Colonic mucosa (tissue), 4 donors: ENCODE data around the gene DOK3. TPM values are rescaled to one million over a fixed set of nuclear protein-coding genes. Genes with fewer than 3 reads are reported as not detected.

Experiments used
- DNase-seq: peaks from one replicate; pipeline ENCODE4 v3.0.0-alpha.2; 2020
- H3K27ac ChIP-seq: fragments of 200-600 bp; one replicate; pipeline ENCODE4 v1.8.0; 2021
- H3K27me3 ChIP-seq: fragments of 200-600 bp; one replicate; pipeline ENCODE4 v1.8.0; 2021
- H3K36me3 ChIP-seq: fragments of 200-600 bp; one replicate; pipeline ENCODE4 v1.8.0; 2021
- H3K4me1 ChIP-seq: fragments of 200-600 bp; one replicate; pipeline ENCODE4 v1.8.0; 2021; ENCODE audit warnings: mild to moderate bottlenecking
- H3K4me3 ChIP-seq: fragments of 200-600 bp; one replicate; pipeline ENCODE4 v1.8.0; 2021
- H3K9ac ChIP-seq, 2 donors: one replicate each; pipeline ENCODE4 v1.7.0; 2013; ENCODE audit warnings: control low read depth in 2 of 2, low read depth in 2 of 2, low read length in 2 of 2
- H3K9me3 ChIP-seq: fragments of 200-600 bp; one replicate; pipeline ENCODE4 v1.8.0; 2021
- CTCF ChIP-seq: fragments of 200-600 bp; IDR thresholded peaks from one replicate; pipeline ENCODE4 v1.8.0; 2022; ENCODE audit warnings: antibody characterized with exemption, mild to moderate bottlenecking
- intact Hi-C: fragments of 100-400 bp; cut with DNase I; formaldehyde crosslinking; loops from one replicate; pipeline ENCODE4 v1.14.1; 2022
- total RNA-seq, 2 donors: library from RNA; stranded (reverse); fragmentation: NEBNext Ultra II Directional in 1 of 2; extraction: Animal tissue kit (Norgen Biotek cat#: 25700) in 1 of 2; gene quantifications; one replicate each; pipeline ENCODE4 v1.2.1, GENCODE V29; 2021
- donor health status: healthy.
- donor health status: DM: no; HTN: no; CAD: no.
- donor health status: DM: no; HTN: no; CAD: no.

The DOK3 gene
- 1 to 10 TPM; 4.1 to 8.9 TPM for total RNA-seq

DNA sequence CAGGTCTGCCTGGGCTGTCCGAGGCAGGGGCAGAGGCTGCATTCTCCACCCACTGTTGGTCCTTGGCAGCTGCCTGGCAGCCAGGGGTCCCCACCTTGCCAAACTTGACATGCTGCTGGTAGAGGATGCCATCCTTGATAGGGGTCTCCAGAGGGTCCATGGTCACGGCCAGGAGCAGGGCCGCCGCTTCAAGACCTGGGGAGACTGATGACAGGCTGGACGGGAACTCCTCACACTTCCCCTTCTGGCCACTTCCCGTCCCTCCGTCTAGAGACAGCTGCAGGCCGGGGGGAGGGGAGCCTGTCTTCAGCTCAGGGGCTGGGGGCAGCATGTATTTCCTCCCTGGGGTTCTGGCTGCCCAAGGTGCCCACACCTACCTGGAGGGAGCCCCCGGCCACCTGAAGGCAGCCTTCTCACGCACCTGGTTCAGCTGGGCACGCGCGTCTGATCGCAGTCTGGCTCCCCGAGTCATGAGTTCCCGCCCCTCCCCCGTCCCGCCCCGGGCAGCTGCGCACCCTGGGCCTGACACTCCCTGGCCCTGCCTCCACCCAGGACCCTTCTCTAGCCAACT lies at the start of gene DOK3:
TSS of gene DOK3 (minus strand) at position 446 of the 571 bp plus-strand sequence. CDS start at position 160, 286 bp downstream.
- intact Hi-C loops = no loop called here

DNA sequence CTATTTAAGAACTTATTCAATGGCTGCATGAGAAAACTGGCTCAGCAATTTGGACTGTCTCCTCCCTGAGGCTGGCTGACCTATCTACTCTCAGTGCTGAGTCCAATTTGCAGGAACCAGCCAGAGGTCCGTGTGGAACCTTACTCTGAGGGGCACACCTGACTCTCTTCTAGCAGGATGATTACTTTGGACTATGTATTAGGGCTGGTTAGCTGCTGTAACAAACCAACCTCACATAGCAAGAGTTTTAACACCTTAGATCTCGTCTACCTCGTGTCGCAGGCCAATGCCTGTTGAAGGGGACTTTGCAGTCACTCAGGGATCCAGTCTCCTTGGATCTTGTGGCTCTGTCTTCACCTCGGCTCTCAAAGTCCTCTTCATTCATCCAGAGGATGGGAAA lies 48.2 kb upstream of the DOK3 start:
- intact Hi-C loops = no loop called here
- Histone ChIP-seq H3K9ac (no peak overlapping the region), H3K9me3 (no peaks in the 10 kb centered on the region), H3K4me1 (peaks cover 3% of the 10 kb centered on the region), H3K36me3 (no peaks in the 10 kb centered on the region), H3K27me3 (no peaks in the 10 kb centered on the region), H3K27ac (no peak overlapping the region), H3K4me3 (no peak overlapping the region)
- DNase-seq = no peak
- TF ChIP-seq CTCF = no peak

More for the DNA sequence above, at the start of gene DOK3:
- no peak for TF ChIP-seq CTCF
- H3K4me3 ChIP-seq = peak within 1 kb of the TSS; percentile 30
- peak within 1 kb of the TSS; percentile 57 for H3K27ac ChIP-seq
- H3K27me3 ChIP-seq = no peaks in the 10 kb centered on the region
- H3K9me3 ChIP-seq = no peaks in the 10 kb centered on the region
- peak within 1 kb of the TSS; percentile 40 to 56 for H3K9ac ChIP-seq
- H3K4me1 ChIP-seq = no peaks in the 10 kb centered on the region
- DNase-seq = peak; percentile 44
- H3K36me3 ChIP-seq = peaks cover 16% of the 10 kb centered on the region

GRCh38 chr5:177557041-177557647 lies 47.5 kb upstream of the DOK3 start:
- no peak overlapping the region for H3K4me3 ChIP-seq
- H3K9ac ChIP-seq = no peak overlapping the region
- no peaks in the 10 kb centered on the region for H3K36me3 ChIP-seq
- DNase-seq = peak; percentile 47
- peaks cover 3% of the 10 kb centered on the region for H3K4me1 ChIP-seq
- no peak for TF ChIP-seq CTCF
- H3K9me3 ChIP-seq = no peaks in the 10 kb centered on the region
- intact Hi-C loops = no loop called here
- no peaks in the 10 kb centered on the region for H3K27me3 ChIP-seq
- H3K27ac ChIP-seq = no peak overlapping the region

DNA sequence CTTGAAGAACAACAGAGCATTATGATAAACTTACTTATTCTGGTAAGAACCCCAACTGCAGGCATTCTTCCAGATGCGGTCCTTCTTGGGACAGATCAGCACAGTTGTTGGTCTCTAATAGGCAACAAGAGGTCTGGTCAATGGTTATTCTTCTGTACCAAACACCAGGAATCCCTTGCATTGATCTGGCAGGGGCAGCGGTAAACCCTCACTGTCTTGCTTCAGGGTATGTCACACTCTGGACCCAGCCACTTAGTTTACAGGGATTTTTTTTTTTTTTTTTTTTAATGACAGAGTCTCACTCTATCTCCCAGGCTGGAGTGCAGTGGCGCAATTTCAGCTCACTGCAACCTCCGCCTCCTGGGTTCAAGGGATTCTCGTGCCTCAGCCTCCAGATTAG lies 46.0 kb upstream of the DOK3 start:
- peaks cover 3% of the 10 kb centered on the region for H3K4me1 ChIP-seq
- no peaks in the 10 kb centered on the region for H3K36me3 ChIP-seq
- no peak overlapping the region for H3K27ac ChIP-seq
- no peak overlapping the region for H3K9ac ChIP-seq
- H3K27me3 ChIP-seq = no peaks in the 10 kb centered on the region
- no peak overlapping the region for H3K4me3 ChIP-seq
- intact Hi-C loops = no loop called here
- DNase-seq = no peak
- no peak for TF ChIP-seq CTCF
- H3K9me3 ChIP-seq = no peaks in the 10 kb centered on the region

- DNase-seq = no peak
- H3K9ac ChIP-seq = no peak overlapping the region
- no peaks in the 10 kb centered on the region for H3K36me3 ChIP-seq
- no peak overlapping the region for H3K27ac ChIP-seq
- TF ChIP-seq CTCF = no peak
- H3K27me3 ChIP-seq = no peaks in the 10 kb centered on the region
- H3K4me1 ChIP-seq = peaks cover 3% of the 10 kb centered on the region
- intact Hi-C loops = no loop called here
- H3K4me3 ChIP-seq = peak overlapping the region; percentile 60
- H3K9me3 ChIP-seq = no peaks in the 10 kb centered on the region
Measured at GRCh38 chr5:177555228-177555627, 45.6 kb upstream of the DOK3 start.
